ENCODE data around the gene WASF1.
"Not testable (repeated sequence)": the region's sequence is repeated elsewhere in the genome, so short reads cannot be mapped to it uniquely, and the experiment has no call there.

WASF1 gene

DNA sequence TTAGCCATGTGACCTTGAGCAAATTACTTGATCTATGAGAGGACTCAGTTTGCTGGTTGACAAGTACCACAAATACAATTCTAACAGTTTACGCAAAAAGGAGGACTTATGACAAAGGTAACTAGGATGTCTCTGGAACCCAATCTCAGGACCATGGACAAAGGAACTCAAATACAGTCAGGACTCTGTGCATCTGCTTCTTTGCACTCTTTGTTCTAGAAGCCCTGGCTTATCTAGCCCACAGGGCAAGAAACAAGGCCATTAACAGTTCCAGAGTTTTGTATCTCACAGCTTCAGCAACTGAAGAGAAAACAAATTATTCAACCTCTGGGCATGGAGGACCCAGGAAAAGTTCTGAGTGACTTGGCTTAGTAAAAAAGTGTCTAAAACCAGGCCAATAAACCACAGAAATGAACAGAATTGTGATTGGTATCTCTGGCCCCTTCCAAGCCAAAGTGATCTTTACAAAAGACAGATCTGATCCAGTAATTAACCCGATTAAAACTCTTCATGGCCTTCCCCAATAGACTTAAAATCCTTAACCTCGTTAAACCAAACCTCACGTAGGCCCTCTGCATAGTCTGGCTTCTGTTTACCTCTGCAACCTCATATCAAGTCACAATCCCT is 5.9 kb downstream of the WASF1 start:
- DNase-seq, result peak; percentile 30

DNA sequence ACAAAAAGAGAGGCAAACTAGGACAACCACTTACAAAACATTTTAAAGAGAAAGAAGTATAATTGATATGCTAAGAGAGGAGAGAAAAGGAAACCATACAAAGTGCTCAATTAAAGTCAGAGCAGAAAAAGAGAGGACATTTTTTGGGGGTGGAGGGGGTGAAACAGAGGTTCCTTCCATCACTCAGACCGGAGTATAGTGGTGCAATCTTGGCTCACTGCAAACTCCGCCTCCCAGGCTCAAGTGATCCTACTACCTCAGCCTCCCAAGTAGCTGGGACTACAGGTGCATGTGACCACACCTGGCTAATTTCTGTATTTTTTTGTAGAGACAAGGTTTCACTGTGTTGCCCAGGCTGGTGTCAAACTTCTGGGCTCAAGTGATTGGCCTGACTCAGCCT is 9.4 kb downstream of the WASF1 start:
- DNase-seq, result no peak

DNA sequence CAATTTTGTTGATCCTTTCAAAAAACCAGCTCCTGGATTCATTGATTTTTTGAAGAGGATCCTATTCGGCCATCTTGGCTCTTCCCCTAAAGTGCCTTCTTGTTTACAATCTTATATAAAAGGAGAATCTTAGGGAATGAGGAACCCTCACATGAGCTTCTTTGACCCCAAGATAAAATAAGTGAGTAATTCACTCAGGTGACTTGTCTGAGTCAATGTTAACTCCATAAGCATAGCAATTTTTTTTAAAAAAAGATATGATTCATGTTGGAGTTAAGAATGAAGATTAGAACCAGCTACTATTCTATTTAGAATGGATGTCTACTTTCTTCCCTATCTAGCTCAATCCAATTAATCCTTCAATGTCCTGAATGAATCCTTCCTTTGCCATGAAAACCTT is 21.0 kb downstream of the WASF1 start:
- DNase-seq, result no peak

DNA sequence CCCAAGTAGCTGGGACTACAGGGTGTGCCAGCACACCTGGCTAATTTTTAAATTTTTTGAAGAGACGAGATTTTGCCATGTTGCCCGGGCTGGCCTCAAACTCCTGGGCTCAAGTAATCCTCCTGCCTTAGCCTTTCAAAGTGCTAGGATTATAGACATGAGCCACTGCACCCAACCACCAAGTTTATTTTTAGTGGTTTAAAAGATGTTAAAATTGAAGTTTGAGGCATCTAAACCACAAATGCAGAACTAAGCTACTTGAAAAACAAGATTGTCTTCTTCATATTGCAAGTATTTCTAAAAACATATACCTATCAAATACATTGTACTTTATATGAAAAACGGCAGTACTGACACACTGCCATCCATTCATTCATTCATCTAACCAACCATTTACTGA is 31.6 kb downstream of the WASF1 start:
- no peak for DNase-seq

DNA sequence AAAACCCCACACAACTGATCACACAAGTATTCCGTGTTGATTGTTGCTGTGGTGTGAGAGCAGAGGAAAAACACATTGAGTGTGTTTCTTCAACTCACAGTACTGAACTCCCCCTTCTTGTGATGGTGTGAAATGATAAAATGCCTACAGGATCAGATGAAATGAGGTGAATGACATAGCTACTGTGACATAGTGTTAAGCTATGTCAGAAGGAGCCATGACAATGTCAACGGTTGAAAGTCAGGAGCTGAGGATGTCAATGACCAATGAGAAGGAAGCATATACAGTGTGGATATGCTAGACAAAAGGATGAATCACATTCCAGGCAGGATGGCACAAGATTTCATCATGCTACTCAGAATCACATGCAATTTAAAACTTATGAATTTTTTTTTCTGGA is 38.8 kb downstream of the WASF1 start:
- DNase-seq, result peak; percentile 42

DNA sequence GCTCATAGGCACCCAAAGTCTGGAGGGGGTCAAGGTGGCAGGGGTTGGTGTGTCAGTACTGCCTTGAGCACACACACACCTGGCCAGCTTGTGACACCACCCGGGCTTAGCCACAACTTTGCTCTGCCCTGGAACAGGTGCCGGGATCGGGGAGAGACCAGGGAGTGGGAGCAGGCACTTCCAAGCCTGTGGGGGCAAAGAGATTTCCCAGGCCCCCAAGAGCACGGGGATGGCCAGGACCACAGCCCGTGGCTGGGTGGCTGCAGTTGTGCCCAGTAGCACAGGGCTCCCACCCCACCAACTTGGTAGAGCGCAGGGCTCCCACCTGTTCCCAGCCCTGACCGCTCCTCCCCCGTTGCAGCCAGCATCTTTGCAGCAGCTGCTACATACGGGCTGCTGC is 40.4 kb downstream of the WASF1 start:
- no peak for DNase-seq

DNA sequence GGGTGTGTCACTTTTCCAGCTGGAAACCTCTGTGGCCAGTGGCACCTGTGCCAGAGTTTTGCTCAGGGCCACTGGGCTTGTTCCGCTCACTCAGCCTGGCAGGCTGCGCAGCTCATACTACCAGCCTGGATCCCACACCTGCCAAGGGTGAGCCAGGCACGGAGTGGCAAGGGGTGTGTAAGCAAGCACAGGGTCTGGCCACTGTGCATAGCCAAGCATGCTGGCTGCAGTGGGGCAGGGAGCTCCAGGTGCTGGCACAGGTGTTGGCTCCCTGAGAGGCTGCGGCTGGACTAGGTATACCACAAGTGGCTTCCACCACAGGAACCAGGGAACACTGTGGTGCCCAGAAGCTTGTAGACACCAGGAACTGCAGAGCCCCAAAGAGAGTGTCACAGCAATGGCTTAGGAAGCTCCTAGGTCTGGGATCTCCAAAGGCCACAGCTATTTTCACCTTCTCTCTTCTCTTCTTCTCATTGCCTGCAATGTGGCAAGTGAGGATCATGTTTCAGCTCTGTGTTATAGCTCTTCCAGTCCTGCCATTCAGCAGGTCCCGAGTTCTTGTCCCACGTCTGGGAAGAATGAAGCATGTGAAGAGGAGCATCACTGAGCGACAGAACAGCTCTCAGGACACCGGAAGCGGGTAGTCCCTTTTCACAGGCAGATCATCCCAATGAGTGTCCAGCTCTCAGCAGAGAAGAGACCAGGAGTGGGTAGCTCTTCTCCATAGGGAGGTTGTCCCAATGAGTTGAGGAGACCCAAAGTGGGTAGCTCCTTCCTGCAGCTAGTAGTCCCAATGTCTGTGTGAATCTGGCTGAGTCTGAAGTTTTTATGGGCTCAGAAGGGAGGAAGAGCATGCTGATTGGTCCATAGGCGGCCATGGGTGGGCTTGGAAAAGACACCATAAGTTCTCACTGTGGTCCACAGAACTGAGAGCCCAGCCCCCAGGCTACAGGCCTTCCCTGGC is 41.3 kb downstream of the WASF1 start:
- no peak for DNase-seq

DNA sequence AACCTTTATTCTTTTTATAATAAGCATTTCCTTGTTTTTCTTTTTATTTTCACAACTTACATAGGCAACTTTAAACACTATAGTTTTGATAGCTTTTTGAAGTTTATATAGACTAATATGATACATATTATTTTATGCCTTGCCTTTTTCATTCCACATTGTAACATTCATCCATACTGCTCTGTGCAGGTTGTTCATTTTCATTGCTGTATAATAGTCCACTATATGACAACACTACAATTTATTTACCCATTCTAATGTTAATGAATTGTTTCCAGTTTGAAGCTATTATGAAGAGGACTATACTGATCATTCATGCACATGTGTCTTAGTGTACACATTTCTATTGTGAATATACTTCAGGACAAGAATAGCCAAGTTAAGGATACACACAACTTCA is 49.1 kb downstream of the WASF1 start:
- no peak for DNase-seq

DNA sequence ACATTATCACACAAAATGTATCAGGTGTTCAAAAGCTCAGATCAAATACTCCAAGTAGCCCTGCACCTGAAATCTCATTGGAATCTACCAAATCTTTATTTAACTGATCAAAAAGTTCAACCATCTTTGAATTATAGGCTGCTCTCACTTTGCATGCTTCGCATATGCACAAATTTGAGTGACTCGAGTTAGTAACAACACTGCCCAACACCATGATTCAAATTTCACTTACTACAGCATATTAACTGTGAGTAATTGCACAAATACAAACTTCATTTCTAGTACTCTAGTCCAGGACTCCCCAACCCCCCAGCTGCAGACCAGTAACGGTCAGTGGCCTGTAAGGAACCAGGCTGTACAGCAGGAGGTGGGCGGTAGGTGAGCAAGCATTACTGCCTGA is 51.1 kb downstream of the WASF1 start:
- DNase-seq, result no peak

DNA sequence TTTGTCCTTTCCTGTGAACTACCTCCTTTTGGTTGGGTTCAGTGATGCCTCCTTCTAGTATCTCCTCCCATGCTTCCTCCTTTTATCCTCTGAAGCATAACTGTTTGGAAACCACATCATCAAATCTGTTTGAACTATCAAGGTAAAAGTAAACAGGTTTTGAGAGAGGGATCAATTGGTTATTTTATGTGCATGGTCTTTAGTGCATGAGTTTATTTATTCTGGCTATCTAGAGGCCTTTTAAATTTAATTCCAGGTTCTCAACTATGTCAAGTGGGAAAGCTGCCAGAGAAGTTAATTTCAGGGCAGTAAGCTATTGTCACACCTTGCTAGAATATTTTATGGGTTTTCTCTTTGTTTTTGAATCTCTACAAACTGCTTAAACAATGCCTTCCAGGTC is 54.1 kb downstream of the WASF1 start:
- DNase-seq, result no peak

DNA sequence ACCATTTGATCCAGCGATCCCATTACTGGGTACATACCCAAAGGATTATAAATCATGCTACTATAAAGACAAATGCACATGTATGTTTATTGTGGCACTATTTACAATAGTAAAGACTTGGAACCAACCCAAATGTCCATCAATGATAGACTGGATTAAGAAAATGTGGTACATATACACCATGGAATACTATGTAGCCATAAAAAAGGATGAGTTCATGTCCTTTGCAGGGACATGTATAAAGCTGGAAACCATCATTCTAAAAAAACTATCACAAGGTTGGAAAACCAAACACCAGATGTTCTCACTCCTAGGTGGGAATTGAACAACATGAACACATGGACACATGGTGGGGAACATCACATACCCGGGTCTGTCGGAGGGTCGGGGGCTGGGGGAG is 57.8 kb downstream of the WASF1 start:
- not testable (repeated sequence) for DNase-seq

DNA sequence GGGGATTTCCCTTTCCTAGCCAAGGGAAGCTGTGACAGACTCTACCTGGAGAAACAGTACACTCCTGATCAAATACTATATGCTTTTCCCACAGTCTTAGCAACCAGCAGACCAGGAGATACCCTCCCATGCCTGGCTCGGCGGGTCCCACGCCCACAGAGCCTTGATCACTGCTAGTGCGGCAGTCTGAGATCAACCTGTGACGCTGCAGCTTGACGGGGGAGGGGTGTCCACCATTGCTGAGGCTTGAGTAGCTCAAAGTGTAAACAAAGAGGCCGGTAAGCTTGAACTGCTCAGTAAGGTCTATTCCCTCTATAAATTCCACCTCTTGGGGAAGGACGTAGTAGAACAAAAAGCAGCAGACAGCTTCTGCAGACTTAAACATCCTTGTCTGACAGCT is 63.2 kb downstream of the WASF1 start:
- DNase-seq, result no peak

DNA sequence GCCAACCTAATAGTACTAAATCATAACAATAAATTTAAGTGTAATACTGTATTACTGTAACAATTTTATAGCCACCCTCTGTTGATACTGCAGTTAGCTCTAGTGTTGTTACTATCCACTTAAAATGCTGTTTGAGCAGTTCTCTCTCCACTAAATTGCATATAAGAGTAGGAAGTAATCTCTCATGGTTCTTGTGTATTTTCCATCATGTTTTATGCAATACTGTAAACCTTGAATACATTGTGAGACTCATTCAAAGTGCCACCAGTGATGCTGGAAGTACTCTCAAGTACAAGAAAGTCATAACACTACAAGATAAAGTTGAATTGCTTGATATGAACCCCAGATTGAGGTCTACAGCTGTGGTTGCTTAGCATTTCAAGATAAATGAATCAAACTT is 65.5 kb downstream of the WASF1 start:
- DNase-seq, result no peak

DNA sequence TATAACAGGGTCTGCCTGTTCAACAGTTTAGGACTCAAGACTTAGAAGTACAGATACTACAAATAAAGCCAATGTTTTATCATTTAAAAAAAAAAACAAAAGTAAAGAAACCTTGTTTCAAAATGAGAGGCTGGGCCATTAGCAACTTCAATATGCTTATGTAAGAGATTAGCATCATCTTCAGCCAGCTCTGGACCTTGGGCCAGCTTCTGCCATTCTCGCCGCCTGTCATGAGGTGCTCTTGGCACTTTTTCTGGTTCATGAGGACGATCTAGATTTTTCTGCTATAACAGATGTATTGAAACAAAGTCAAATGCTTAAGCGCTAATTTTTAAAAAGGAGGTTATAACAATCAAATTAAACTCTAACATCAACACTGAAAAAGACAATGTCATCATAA is 74.2 kb downstream of the WASF1 start:
- DNase-seq, result no peak

DNA sequence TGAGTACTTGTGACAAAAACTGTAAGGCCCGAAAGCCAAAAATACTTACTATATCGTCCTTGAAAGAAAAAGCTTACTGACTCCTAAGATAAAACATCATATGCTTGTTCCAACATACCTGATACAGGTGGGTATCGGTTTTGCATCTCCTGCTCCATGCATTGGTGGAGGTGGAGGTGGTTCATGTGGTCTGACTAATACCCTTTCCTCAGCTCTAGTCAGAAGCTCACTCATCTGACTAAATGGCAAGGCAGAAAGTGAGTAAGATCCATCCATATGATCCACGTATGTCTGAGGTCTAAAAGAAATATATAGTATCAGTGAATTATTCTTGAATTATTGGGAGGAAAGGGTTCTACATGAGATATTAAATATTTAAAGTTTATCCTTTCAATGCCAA is 76.2 kb downstream of the WASF1 start:
- no peak for DNase-seq

DNA sequence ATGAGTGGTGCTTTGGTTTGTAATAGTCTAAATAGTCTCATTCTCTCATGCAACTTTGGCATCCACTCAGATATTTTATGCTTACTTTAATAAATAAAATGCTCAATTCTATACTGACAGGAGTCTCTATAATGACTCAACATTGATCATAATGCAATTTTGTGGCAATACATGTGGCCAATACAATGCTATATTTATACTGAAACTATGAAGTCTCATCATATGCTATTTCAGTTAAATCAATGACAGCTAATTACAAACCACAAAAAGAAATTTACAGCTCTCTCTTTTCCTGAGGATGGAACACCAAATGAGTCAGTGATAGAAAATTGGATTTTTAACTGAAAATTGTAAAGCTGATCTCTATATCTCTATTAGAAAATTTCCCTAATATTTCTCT is 77.1 kb downstream of the WASF1 start:
- no peak for DNase-seq

DNA sequence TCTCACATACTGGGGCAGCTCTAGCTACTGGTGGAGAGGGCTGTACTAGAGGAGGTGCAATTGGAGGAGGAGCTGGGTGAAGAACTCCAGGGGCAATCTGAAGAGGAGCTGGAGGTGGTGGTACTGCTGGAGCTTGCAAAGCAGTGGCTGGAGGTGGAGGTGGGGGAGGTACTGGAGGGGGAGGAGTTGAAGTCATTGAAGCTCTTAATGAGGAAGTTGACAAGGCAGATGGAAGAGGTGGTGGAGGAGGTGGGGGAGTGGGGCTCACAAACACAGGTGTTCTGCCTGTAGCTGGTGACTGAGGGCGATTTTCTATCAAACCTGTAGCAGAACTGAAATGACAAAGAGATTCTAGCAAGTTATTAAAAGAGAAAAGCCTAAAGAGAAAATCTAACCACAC is 77.6 kb downstream of the WASF1 start:
- peak; percentile 43 for DNase-seq

DNA sequence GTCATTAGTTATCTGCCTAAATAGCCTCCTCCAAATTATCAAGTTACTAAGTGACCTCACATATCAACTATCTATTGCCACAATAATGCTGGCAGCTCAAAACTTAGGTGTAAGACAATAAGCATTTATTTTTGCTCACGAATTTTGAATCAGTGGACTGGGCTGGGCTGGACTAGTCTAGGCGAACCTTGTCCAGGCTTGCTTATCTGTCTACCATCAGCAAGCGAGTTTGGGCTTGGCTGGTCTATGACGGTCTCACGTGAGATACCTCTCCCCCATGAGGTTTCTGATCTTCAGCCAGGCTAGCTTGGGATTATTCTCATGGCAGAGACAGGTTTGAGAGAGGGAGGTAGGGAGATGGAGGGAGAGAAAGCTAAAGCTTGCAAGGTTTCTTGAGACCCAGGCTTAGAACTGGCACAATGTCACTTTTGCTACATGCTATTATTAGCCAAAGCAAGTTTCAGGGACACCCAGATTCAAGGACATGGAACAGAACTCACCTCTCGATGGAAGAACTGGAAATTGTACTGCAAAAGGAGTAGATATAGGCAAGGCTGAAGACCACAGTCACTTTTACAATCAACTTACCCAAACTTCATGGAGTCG is 80.9 kb downstream of the WASF1 start:
- DNase-seq, result no peak

DNA sequence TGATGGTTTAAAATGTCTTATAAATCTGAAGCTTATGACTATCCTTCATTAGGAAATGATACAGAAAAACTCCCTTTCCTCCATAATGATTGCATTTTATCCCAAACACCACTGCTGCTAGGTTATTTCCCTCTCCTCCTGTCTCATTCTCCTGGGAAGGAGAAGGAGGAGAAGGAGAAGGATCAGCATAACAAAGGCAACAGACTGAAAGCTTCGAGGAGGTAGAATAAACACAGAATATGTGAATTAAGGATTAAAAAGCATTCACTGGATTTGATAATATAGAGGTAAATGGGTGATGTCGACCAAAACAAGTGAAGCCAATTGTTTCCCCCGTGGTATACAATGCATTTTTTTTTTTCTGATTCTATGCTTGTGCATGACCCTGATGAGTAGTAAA is 82.0 kb downstream of the WASF1 start:
- DNase-seq, result no peak

DNA sequence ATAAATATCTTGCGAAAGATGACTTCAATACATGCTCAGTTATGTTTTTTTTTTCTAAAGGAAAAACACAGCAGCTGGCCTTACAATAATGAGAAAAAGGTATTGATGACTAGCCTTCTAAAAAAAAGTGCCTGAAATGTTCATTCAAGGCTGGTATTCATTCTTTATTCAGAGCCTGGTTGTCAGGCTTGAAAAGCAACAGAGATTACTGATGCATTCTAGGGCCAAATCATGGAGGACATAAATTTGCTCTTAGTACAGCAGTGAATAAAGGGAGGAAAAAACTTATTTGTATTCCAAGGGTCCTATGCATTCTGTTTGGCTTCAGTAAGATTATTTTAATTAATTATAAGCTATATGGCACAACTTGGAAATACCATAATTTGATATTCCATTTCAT is 83.5 kb downstream of the WASF1 start:
- DNase-seq, result no peak

DNA sequence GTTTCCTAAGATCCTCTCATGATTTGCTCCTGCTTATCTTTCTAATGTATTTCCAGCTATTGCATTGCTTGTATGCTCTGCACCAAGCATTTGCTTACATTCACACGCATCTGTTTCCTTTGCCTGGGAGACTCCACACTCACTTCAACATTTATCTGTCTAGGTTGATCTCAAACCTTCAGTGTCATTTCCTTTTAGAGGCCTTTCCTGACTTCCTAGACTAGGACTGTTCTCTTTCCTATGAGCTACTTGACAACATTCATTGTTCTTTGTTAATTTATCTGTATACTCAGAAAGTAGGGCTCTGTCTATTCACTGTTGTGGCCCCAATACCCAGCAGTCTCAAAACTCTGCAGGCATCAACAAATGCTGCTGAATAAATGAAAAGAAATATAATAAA is 84.4 kb downstream of the WASF1 start:
- DNase-seq, result no peak

DNA sequence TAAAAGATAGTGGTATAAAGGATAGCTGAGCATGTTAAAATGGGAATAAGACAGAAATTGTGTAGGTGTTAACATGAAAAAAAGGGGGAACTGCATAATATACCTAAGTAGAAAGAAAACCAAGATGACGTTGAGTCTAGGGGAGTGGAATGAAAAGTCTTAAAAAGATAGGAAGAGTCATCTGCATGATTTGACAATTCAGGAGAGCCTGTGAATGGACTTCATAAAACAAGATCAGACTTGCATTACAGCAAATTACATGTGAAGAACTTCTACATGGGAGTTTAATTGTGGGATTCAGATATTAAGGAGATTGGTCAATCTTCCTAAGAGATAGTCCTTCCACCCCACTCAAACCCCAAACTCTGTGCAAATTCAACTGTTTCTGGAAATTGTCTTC is 85.5 kb downstream of the WASF1 start:
- DNase-seq, result no peak

DNA sequence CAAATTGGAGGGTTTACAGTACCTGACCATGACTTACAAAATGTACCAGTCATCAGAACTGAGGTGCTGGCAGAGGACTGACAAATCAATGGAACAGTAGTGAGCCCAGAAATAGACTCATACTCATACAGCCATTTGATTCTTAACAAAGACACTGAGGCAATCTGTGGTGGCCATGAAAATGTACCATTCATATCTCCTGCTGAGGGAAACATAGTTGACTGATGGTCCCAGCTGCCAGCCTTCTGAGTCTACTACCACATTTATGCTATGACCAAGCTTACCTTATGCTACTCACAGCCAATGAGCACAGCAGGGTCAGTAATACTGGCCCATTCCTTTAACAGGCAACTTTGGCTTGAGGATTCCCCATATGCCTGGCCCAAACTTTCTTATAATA is 88.6 kb downstream of the WASF1 start:
- DNase-seq, result no peak

DNA sequence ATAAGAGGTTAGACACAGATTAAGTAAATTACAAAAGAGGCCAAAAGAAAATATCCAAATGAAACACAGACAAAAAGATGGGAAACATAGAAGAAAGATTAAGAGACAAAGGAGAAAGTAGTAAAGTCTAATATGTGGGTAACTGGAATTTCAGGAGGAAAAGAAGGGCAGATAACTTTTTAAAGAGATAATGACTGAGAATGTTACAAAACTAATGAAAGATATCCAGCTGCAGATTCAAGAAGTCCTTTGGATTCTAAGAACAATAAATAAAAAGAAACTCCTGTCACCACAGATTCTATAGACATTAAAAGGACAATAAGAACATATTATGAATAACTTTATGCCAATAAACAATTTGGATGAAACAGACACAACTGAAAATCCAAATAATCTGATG is 90.1 kb downstream of the WASF1 start:
- no peak for DNase-seq
